ENCODE data around the gene ZNF526.

The ZNF526 gene

DNA sequence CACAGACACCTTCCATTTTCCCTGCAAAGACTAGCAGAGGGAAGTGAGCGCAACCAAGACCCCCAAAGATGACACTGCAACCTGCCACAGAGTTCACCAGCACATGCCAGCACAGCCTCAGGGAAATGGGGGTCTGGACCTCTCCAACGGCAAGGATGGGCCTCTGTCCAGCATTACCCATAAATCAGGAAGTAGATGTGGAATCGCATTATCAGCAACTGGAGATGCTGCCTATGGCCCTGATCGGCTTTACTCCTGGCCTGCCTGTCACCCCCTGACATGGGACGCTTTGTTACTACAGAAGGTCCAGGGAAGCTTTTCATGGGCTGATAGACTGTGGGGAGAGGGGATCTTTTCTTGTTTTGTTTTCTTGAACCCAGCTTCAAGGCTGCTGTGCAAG lies 46.4 kb upstream of the ZNF526 start:
- Histone ChIP-seq H3K9me3 (ENCODE audit: insufficient read depth, low read length) (no peaks in the 10 kb centered on the region), H3K79me2 (ENCODE audit: insufficient read depth, low read length) (no peaks in the 10 kb centered on the region), H3K27me3 (ENCODE audit: low read length) (peaks cover 3% of the 10 kb centered on the region; the same call in 1 of the 2 replicates), H3K36me3 (ENCODE audit: low read length) (no peaks in the 10 kb centered on the region), H3K9me2 (replicated peaks; ENCODE audit: insufficient read depth, low read length) (no peaks in the 10 kb centered on the region), H3K27ac (ENCODE audit: low read depth, low read length) (no peak overlapping the region), H2AFZ (ENCODE audit: low read depth, low read length, severe bottlenecking) (no peak overlapping the region), H3K4me3 (ENCODE audit: insufficient read depth, low read length, poor library complexity, severe bottlenecking) (no peak overlapping the region), H3K4me2 (ENCODE audit: low read depth, low read length, poor library complexity, severe bottlenecking) (no peak overlapping the region), H3F3A (ENCODE audit: insufficient read depth) (0 out of 2 replicates have a peak, but pooled peaks cover 3% of the 10 kb centered on the region), H4K20me1 (ENCODE audit: low read depth, low read length) (no peaks in the 10 kb centered on the region), H3K9ac (ENCODE audit: low read length) (no peak overlapping the region)
- TF ChIP-seq, protein P1, sequence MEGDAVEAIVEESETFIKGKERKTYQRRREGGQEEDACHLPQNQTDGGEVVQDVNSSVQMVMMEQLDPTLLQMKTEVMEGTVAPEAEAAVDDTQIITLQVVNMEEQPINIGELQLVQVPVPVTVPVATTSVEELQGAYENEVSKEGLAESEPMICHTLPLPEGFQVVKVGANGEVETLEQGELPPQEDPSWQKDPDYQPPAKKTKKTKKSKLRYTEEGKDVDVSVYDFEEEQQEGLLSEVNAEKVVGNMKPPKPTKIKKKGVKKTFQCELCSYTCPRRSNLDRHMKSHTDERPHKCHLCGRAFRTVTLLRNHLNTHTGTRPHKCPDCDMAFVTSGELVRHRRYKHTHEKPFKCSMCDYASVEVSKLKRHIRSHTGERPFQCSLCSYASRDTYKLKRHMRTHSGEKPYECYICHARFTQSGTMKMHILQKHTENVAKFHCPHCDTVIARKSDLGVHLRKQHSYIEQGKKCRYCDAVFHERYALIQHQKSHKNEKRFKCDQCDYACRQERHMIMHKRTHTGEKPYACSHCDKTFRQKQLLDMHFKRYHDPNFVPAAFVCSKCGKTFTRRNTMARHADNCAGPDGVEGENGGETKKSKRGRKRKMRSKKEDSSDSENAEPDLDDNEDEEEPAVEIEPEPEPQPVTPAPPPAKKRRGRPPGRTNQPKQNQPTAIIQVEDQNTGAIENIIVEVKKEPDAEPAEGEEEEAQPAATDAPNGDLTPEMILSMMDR (IDR thresholded peaks at IDR 0.05; ENCODE audit: insufficient read depth, low read length, poor library complexity, severe bottlenecking): no peak
- no peak for TF ChIP-seq EZH2phosphoT487 (conservative IDR thresholded peaks at IDR 0.05; ENCODE audit: low read length)

DNA sequence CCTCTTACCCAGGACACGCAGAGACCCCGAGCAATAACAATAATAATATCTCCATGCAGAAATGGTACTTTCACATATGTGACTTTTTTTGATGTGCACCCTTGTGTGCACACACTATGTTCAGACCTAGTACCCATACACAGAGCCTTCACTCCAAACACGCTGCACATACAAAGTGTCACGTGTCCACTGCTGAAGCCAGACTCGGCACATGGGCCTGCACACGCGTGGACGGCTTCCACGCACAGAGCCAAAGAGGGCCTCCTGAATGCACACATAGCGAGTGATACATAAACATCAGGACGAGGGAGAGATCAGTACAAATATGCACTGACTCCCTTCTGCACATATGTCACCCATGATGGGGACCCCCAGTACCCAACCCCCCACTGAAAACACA lies 45.9 kb upstream of the ZNF526 start:
- H3K4me3 ChIP-seq (ENCODE audit: insufficient read depth, low read length, poor library complexity, severe bottlenecking): no peak overlapping the region
- H3K9ac ChIP-seq (ENCODE audit: low read length): no peak overlapping the region
- no peak for TF ChIP-seq EZH2phosphoT487 (conservative IDR thresholded peaks at IDR 0.05; ENCODE audit: low read length)
- TF ChIP-seq, protein P1 (IDR thresholded peaks at IDR 0.05; ENCODE audit: insufficient read depth, low read length, poor library complexity, severe bottlenecking): no peak
- H3K27ac ChIP-seq (ENCODE audit: low read depth, low read length): no peak overlapping the region
- H4K20me1 ChIP-seq (ENCODE audit: low read depth, low read length): no peaks in the 10 kb centered on the region
- H3K79me2 ChIP-seq (ENCODE audit: insufficient read depth, low read length): no peaks in the 10 kb centered on the region
- H2AFZ ChIP-seq (ENCODE audit: low read depth, low read length, severe bottlenecking): no peak overlapping the region
- 0 out of 2 replicates have a peak, but pooled peaks cover 5% of the 10 kb centered on the region for H3F3A ChIP-seq (ENCODE audit: insufficient read depth)
- no peaks in the 10 kb centered on the region for H3K36me3 ChIP-seq (ENCODE audit: low read length)
- no peaks in the 10 kb centered on the region for H3K9me2 ChIP-seq (replicated peaks; ENCODE audit: insufficient read depth, low read length)
- H3K27me3 ChIP-seq (ENCODE audit: low read length): peaks cover 3% of the 10 kb centered on the region; the same call in 1 of the 2 replicates
- no peaks in the 10 kb centered on the region for H3K9me3 ChIP-seq (ENCODE audit: insufficient read depth, low read length)
- H3K4me2 ChIP-seq (ENCODE audit: low read depth, low read length, poor library complexity, severe bottlenecking): no peak overlapping the region

DNA sequence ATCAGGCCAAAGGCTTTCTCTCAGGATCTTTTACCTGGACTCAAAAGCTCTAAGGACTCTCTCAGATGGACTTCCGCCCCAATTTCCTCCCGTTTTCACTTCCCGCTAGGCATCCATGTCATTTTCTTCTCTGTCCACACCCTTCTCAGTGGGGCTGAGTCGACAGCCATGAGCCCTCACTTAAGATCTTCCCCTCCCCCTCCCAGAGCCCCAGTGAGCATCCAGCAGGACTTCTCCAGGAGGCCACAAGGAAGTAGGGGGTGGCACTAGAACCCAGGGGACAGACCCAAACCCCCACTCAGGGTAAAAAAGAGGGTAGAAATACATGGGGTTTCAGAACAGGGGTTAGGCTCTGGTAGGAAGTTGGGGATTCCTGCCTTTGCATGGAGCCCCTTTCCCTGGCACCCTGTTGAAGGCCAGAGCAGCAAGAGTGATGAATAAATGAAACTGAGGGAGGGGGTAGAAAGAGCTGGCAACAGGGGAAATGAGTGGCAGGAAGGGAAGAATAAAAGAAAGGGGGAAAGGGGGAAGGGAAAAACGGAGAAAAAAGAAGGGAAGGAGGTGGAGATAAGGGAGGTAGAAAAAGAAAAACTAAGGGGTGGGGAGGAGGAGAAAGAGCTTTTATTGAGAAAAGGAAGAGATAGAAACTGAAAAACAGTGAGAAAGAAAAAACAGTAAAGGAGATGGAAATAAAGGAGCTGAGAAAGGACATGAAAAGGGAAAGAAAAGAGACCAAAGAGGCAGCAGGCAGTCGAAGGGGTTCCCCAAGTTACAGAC lies 45.0 kb upstream of the ZNF526 start:
- TF ChIP-seq, protein P1 (IDR thresholded peaks at IDR 0.05; ENCODE audit: insufficient read depth, low read length, poor library complexity, severe bottlenecking): no peak
- TF ChIP-seq EZH2phosphoT487 (conservative IDR thresholded peaks at IDR 0.05; ENCODE audit: low read length): no peak
- Histone ChIP-seq H3K27me3 (ENCODE audit: low read length) (peaks cover 3% of the 10 kb centered on the region; the same call in 1 of the 2 replicates), H3K4me2 (ENCODE audit: low read depth, low read length, poor library complexity, severe bottlenecking) (no peak overlapping the region), H3K9me2 (replicated peaks; ENCODE audit: insufficient read depth, low read length) (no peaks in the 10 kb centered on the region), H3K79me2 (ENCODE audit: insufficient read depth, low read length) (no peaks in the 10 kb centered on the region), H3F3A (ENCODE audit: insufficient read depth) (0 out of 2 replicates have a peak, but pooled peaks cover 5% of the 10 kb centered on the region), H3K27ac (ENCODE audit: low read depth, low read length) (no peak overlapping the region), H3K9ac (ENCODE audit: low read length) (no peak overlapping the region), H3K36me3 (ENCODE audit: low read length) (no peaks in the 10 kb centered on the region), H2AFZ (ENCODE audit: low read depth, low read length, severe bottlenecking) (no peak overlapping the region), H3K4me3 (ENCODE audit: insufficient read depth, low read length, poor library complexity, severe bottlenecking) (no peak overlapping the region), H3K9me3 (ENCODE audit: insufficient read depth, low read length) (no peaks in the 10 kb centered on the region), H4K20me1 (ENCODE audit: low read depth, low read length) (no peaks in the 10 kb centered on the region)

Measured in SU-DHL-6 (cell line).